Measurements from ENCODE around the gene EXOC4.

- no peak for TF ChIP-seq TAF1 (CRISPR knock-in tag; IDR thresholded peaks at IDR 0.05)
- TF ChIP-seq ESRRA (CRISPR knock-in tag; IDR thresholded peaks at IDR 0.05; ENCODE audit: low read depth) = no peak
- TF ChIP-seq LRRFIP1 (CRISPR knock-in tag; conservative IDR thresholded peaks at IDR 0.05) = no peak
- TF ChIP-seq CTCF (CRISPR knock-in tag; IDR thresholded peaks at IDR 0.05) = no peak
- TF ChIP-seq POLR2AphosphoS2 (IDR thresholded peaks at IDR 0.05; ENCODE audit: low read depth, low read length) = no peak
- no peak for TF ChIP-seq MAX (IDR thresholded peaks at IDR 0.05)
Observed at GRCh38 chr7:133602291-133602690, 349.4 kb downstream of the EXOC4 start.

Measured in HepG2 (cell line).